GM21576 (cell line): ENCODE measurements around the gene NXT2.
"Not testable (repeated sequence)": the region's sequence is repeated elsewhere in the genome, so short reads cannot be mapped to it uniquely, and the experiment has no call there.

Source experiments
- ATAC-seq: cut with Tn5 transposase; IDR thresholded peaks from one replicate; pipeline ENCODE4 v1.9.1; 2021; ENCODE audit warnings: mild to moderate bottlenecking, moderate library complexity; ENCODE audit not compliant: unreplicated experiment

NXT2 gene

GRCh38 chrX:109536439-109537323 lies at the start of gene NXT2:
Gene NXT2 (plus strand): TSS chrX:109536844. CDS start chrX:109537007, 163 bp downstream.
- peak; percentile 96 for ATAC-seq

DNA sequence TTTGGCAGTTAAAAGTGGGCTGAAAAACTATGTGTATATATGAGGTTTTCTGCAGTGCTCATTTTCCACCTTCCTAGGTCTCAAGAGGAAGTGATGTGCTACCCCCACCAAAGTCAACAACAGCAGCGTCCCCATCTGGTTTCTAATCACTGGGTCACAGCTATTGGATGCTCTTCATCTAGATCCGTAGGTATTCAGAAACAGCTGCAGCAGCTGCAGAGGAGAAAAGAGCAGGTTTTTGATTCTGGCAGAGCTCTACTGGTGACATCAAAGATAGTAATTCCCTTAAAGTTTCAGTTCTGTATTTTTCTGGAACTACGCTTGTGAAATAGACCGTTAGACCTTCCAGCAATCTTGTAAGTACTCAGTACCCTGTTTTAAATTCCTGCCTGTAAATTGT lies 49.0 kb upstream of the NXT2 start:
- peak; percentile 62 for ATAC-seq

DNA sequence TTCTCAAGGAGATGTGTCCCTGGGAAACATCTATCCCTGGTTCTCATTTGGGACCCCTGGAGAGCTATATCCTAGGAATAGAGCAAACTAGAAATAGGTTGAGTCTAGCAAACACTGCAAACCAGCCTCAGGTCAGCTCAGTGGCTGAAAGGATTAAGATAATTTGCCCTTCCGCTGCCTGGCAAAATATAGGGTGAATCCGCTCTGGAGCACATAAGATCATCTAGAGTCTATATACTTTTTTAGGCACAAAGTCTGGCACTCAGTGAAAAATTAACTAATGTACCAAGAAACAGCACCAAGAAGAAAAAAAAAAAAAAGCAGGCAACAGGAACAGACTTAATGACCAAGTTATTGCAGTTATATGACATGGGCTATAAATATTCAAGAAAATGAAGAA lies 47.5 kb upstream of the NXT2 start:
- no peak for ATAC-seq

DNA sequence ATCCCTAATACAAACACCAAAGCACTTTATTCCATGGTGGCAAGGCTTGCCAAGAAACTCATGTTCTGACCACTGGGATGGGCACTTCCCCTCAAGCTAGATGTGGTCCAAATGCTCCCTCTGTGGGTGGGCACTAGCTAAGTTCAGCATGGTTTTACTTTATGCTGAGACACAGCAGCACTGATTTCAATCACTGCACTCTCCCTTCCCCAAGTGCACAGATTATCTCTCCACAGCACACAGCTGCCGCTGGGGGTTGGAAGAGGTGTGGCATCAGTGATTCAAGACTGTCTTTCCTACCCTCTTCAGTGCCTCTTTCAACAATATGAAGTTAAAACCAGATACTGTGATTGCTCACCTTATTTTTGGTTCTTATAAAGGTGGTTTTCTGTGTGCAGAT lies 38.2 kb upstream of the NXT2 start:
- no peak for ATAC-seq

DNA sequence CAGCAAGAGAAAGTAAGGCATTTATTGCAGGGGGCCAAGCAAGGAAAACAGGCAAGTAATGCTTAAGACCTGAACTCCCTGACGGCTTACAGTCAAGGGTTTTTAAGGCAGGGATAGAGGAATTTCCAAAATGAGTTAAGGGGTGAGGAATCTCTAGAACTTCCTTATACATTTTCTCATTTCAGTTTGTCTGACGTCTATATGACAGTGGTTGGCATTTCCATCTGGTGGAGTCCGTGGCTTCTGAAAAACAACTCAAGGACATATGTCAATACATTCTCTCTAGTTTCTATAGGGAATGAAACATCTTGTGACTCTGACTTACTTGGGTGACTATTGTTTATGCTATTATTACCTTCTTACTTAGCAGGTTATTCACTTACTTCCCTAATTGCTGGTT lies 35.5 kb upstream of the NXT2 start:
- ATAC-seq: no peak

GRCh38 chrX:109508915-109509314 lies 27.7 kb upstream of the NXT2 start:
- no peak for ATAC-seq

DNA sequence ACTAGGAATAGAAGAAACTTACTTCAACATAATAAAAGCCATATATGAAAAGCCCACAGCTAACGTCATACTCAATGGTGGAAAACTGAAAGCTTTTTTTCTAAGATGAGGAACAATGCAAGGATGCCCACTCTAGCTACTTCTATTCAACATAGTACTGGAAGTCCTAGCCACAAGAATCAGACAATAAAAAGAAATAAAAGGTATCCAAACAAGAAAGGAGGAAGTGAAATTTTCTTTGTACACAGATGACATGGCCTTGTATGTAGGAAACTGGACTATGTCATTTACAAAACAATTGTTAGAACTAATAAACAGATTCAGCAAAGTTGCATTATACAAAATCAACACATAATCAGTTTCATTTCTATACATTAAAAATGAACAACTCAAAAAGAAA lies 25.5 kb upstream of the NXT2 start:
- ATAC-seq: no peak

DNA sequence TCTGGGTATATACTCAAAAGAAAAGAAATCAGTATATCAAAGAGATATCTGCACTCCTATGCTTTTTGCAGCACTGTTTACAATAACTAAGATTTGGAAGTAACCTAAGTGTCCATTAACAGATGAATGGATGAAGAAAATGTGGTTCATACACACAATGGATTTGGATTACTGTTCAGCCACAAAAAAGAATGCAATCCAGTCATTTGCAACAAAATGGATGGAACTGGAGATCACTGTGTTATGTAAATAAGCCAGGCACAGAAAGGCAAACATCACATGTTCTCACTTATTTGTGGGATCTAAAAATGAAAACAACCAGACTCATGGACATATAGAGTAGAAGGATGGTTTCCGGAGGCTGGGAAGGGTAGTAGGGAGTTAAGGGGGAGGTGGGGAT lies 17.6 kb upstream of the NXT2 start:
- ATAC-seq: no peak

DNA sequence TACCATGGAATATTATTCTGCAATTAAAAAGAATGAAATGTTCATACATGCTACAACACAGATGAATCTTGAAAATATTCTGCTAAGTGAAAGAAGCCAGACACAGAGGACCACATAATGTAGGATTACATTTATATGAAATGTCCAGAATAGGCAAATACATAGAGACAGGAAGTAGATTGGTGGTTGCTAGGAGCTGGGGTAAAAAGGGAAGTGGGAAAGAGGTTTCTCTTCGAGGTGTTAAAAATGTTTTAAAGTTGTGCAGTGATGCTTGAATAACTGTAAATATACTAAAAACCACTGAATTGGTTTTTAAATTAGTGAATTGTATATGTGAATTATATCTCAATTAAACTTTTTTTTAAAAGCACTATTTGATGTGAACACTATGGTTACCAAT lies 3.6 kb upstream of the NXT2 start:
- no peak for ATAC-seq

DNA sequence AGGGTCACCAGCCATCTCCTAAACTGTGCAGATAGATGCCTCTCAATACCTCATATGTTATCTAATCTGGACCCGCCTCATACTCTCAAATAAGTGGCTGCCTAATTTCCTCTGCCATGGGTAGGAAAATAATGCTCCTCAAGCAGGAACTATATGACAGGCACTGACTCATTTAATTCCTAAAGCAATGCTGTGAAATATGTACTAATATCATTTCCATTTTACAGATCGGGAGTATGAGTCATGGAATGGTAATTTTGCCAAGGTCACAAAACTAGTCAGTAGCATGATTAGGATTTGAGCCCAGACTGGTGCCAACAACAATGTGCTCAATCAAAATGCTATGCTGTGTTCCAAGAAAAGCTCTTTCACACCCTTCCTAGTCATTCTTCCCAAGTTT lies 3.0 kb upstream of the NXT2 start:
- no peak for ATAC-seq

DNA sequence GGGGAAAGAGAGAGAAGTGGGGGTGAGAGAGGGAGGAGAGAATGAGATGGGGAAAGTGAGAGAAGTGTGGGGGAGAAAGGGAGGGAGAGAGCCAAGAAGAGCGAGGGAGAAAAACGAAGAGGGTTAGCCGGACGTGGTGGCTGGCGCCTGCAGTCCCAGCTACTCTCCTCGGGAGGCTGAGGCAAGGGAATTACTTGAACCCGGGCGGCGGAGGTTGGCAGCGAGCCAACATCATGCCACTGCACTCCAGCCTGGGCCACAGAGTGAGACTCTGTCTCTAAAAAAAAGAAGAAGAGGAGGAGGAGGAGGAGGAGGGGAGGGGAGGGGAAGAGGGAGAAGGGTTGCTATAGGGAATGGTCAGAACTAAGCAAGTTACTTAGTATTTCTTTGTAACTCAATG lies 1.7 kb upstream of the NXT2 start:
- ATAC-seq: no peak

DNA sequence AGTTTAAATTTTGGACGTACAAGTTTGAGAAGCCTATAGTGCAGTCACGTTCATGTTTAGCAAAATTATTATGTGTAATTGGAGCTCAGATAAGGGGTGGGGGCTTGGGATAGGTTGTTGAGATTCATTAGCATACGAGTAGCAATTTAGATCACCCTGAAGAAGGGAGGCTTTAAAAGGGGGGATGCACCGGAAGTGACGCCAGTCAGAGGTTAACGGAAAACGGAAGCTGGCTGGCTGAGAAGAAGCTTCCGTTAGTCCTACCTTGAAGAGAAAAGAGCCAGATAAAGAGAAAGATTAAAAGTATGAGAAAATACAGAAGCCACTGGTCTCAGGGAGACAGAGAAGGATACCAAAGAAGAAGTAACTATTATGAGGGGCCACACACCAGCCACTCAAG lies 1.1 kb upstream of the NXT2 start:
- no peak for ATAC-seq

DNA sequence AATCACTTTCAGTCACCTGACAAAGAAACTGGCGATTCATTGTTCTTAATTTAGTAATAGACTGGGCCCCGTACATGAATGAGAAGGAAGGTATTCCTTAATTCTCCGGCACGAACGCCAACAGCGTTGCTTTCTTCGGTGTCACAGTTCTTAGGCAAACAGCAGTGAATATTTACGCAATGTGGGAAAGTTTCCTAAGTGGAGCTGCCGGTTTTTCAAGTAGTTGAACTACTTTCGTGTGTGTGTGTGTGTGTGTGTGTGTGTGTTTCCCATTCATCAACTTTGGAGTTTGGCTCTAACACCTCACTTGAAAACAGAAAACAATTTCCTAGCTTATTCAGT lies 651 bp downstream of the NXT2 start:
- ATAC-seq: no peak

- not testable (repeated sequence) for ATAC-seq
These were observed 2.4 kb downstream of the NXT2 start for GRCh38 chrX:109539007-109539406.

DNA sequence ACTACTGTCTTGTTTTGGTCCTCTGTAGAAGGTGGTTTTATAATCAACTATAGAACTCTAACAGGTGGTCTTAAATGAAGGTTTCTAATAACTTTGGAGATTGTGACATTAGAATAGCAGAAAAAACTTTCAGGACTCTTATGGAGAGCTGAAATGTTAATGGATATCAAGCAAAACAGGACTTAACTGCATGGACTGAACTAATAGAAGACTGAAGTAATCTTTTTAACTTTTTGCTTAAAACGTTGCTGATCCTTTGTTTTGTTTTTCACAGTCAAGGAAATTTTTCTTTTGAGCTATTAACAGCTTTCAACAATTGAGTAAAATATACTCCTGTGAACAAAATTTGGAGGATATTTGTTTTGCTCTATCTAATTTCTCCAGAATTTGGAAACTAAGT lies 17.2 kb downstream of the NXT2 start:
- no peak for ATAC-seq

GRCh38 chrX:109576083-109576482 lies 39.4 kb downstream of the NXT2 start:
- ATAC-seq: not testable (repeated sequence)

DNA sequence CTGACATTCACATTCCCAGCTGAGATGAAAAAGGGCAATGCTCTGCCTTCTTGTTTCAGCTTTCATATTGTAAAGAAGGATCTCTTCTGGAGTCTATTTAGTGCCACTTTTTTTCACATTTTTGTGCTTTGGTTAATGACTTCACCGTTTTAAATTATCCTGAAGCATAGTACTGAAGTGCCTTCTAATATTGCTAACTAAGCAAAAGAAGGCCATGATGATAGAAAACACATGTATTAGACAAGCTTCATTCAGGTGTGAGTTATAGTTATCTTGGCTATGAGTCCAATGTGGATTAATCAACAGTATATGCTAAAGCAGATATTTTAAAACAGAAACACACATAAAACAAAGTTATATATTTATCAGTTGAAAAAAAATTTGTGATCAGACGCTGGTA lies 40.4 kb downstream of the NXT2 start:
- no peak for ATAC-seq

DNA sequence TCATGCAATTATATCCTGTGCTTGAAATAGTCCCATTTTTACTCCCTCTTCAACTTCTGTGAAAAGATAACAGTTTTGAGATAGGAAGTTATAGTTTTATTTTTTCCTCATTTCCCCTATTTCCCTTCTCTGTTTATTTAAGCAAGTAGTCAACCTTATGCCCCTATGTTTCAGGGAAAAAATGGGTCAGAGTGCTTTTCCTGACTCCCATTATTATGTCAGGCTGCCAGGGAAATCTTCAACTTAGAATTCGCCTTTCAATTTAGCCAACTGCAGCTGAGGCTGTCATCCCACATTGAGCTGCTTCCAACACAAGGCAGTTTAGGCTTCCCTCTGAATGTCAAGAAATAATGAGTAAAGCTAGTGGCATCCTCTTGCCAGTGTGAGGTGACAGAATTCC lies 42.3 kb downstream of the NXT2 start:
- ATAC-seq: no peak

- no peak for ATAC-seq
These were observed 48.8 kb downstream of the NXT2 start for GRCh38 chrX:109585488-109585887.

GRCh38 chrX:109590176-109590575 lies 53.5 kb downstream of the NXT2 start:
- ATAC-seq: no peak
